GM10248 (cell line): Measurements from ENCODE around the gene AGO3.

Source experiments
- CTCF ChIA-PET: fragments of 300-600 bp; sonication (Branson Sonifier 250); formaldehyde crosslinking; extraction: SDS; loops from one replicate; lab custom pipeline; 2021; ENCODE audit warnings: antibody characterized with exemption; lab: Yijun Ruan, JAX
- POLR2A ChIA-PET: fragments of 350-650 bp; sonication (Branson Sonifier 250); formaldehyde crosslinking; extraction: SDS; loops from one replicate; lab custom pipeline; 2020; ENCODE audit warnings: antibody characterized with exemption; lab: Yijun Ruan, JAX
- DNase-seq: peaks from one replicate; pipeline ENCODE4 v3.0.0; 2012; ENCODE audit errors: extremely low spot score
- CTCF ChIP-seq: IDR thresholded peaks from 2 replicates; pipeline ENCODE4 v1.5.1; 2012; ENCODE audit warnings: mild to moderate bottlenecking, low read depth; ENCODE audit errors: extremely low read depth, missing control alignments, control extremely low read depth

Gene AGO3

GRCh38 chr1:35893051-35893879, 37.6 kb upstream of the AGO3 start:
- ChIA-PET POLR2A (no interaction called here), CTCF (interaction anchor here (1.3 to 2.2 kb wide), 4 partner anchors 10 to 17 kb away, joined by 3 to 14 read pairs (median 6); partner anchors contain the start of gene AGO1)
- TF ChIP-seq CTCF = no peak
- DNase-seq = no peak

GRCh38 chr1:35894183-35894582, 36.7 kb upstream of the AGO3 start:
- ChIA-PET CTCF (interaction anchor here (1.4 to 1.5 kb wide), 2 partner anchors 11 to 34 kb away, joined by 4 to 6 read pairs; partner anchors contain the start of gene AGO1), POLR2A (no interaction called here)
- DNase-seq = peak; percentile 42
- no peak for TF ChIP-seq CTCF

- no peak for TF ChIP-seq CTCF
- ChIA-PET CTCF (interaction anchor here (1.4 to 1.5 kb wide), 2 partner anchors 11 to 34 kb away, joined by 4 to 6 read pairs; partner anchors contain the start of gene AGO1), POLR2A (no interaction called here)
- DNase-seq = no peak
These were observed 36.2 kb upstream of the AGO3 start for GRCh38 chr1:35894656-35895055.

GRCh38 chr1:35899941-35900340, 31.0 kb upstream of the AGO3 start:
- TF ChIP-seq CTCF = peak; percentile 12
- no peak for DNase-seq
- ChIA-PET POLR2A (no interaction called here), CTCF (interaction anchor here (1.5 to 2.5 kb wide), 2 partner anchors 12 to 17 kb away, joined by 6 to 8 read pairs; partner anchors contain the start of gene AGO1)

GRCh38 chr1:35901235-35901634, 29.7 kb upstream of the AGO3 start:
- ChIA-PET POLR2A (no interaction called here), CTCF (interaction anchor here (1.0 to 2.5 kb wide), 5 partner anchors 13 to 24 kb away, joined by 4 to 8 read pairs (median 6); partner anchors contain the start of gene AGO1)
- no peak for TF ChIP-seq CTCF
- no peak for DNase-seq

- TF ChIP-seq CTCF = no peak
- ChIA-PET CTCF (interaction anchor here (2.3 kb wide), 1 partner anchor 23 kb away, joined by 7 read pairs; no protein-coding TSS in a partner anchor), POLR2A (no interaction called here)
- no peak for DNase-seq
These were observed 28.2 kb upstream of the AGO3 start for GRCh38 chr1:35902671-35903070.
